Measurements from ENCODE around the gene RORC.
"Not testable (repeated sequence)": the region's sequence is repeated elsewhere in the genome, so short reads cannot be mapped to it uniquely, and the experiment has no call there.

Gene RORC

GRCh38 chr1:151831605-151832004 is at the start of gene RORC:
Gene RORC, minus strand, starts transcription at chr1:151831802. Its CDS starts 38 bp downstream, at chr1:151831764.
- no peak for DNase-seq

GRCh38 chr1:151875419-151876097 is 44.0 kb upstream of the RORC start:
- no peak for DNase-seq

- not testable (repeated sequence) for DNase-seq
Observed at GRCh38 chr1:151872776-151873175, 41.2 kb upstream of the RORC start.

- DNase-seq: no peak
Observed at GRCh38 chr1:151871284-151872030, 39.9 kb upstream of the RORC start.

- no peak for DNase-seq
Observed at GRCh38 chr1:151868486-151868885, 36.9 kb upstream of the RORC start.

GRCh38 chr1:151867765-151868411 is 36.3 kb upstream of the RORC start:
- DNase-seq: no peak

GRCh38 chr1:151867321-151867720 is 35.7 kb upstream of the RORC start:
- no peak for DNase-seq

- no peak for DNase-seq
Observed at GRCh38 chr1:151864411-151864810, 32.8 kb upstream of the RORC start.

GRCh38 chr1:151862604-151863003 is 31.0 kb upstream of the RORC start:
- no peak for DNase-seq

- no peak for DNase-seq
Observed at GRCh38 chr1:151860504-151861187, 29.0 kb upstream of the RORC start.

- DNase-seq: no peak
Observed at GRCh38 chr1:151859891-151860293, 28.3 kb upstream of the RORC start.

- no peak for DNase-seq
Observed at GRCh38 chr1:151858886-151859665, 27.5 kb upstream of the RORC start.

GRCh38 chr1:151858030-151858746 is 26.6 kb upstream of the RORC start:
- DNase-seq: no peak

- no peak for DNase-seq
Observed at GRCh38 chr1:151855933-151856332, 24.3 kb upstream of the RORC start.

- not testable (repeated sequence) for DNase-seq
Observed at GRCh38 chr1:151855516-151855915, 23.9 kb upstream of the RORC start.

GRCh38 chr1:151854658-151855057 is 23.1 kb upstream of the RORC start:
- DNase-seq: no peak

- DNase-seq: no peak
Observed at GRCh38 chr1:151853411-151853943, 21.9 kb upstream of the RORC start, which contains the start of gene THEM5. Gene THEM5, minus strand, starts transcription at chr1:151853712. Its CDS starts 147 bp downstream, at chr1:151853565.

- no peak for DNase-seq
Observed at GRCh38 chr1:151852733-151853132, 21.1 kb upstream of the RORC start.

- DNase-seq: no peak
Observed at GRCh38 chr1:151851886-151852285, 20.3 kb upstream of the RORC start.

- no peak for DNase-seq
Observed at GRCh38 chr1:151849871-151850270, 18.3 kb upstream of the RORC start.

- DNase-seq: no peak
Observed at GRCh38 chr1:151849126-151849525, 17.5 kb upstream of the RORC start.

Measured in CD4-positive, alpha-beta T cell treated with Interferon alpha-2 for 1 hour (primary cell).